ENCODE results near the gene TMPRSS4. TPM values are rescaled to one million over a fixed set of nuclear protein-coding genes. Genes with fewer than 3 reads are reported as not detected.

Gene TMPRSS4
- total and polyA plus RNA-seq, 9 of the 15 experiments (the other 6 are each of a cell fraction or from before 2014, with no cell fraction given): 4.0 to 10.0 (median 5.6) TPM

DNA sequence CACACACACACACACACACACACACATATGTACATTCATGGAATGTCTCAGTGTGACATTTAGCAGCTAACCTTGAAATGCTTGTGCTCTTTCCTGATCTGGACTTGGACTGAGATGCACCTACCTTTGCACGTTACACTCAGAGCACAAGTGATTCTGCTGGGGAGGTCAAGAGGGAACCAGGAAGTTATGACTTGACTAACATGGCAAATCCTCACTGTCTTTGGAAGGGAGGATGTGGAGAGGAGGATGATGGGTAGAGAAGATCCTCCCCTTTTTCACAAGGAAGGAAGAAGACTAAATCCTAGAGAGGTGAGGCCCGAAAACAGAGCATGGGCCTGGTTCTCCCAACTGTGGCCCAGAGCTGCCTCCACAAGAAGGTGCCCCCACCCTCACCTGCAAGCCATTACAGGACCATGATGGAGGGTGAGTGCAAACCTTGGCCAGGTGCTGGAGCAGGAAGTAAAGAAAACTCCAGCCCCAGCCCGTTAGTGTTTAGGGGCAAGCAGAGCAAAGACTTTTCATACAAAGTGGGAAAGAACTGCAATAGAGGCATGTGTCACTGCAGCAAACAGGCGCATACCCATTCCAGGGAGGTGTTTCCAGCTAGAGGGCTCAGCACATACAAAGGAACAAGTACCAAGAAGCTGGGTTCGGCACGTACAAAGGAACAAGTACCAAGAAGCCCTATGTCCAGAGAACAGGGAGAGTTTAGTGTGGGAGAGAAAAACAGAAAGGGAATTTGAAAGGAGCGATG is 49.4 kb downstream of the TMPRSS4 start (continued):
- no peak for TF ChIP-seq ZNF695 (CRISPR knock-in tag; IDR thresholded peaks at IDR 0.05)
- no peak for TF ChIP-seq NCOA6 (IDR thresholded peaks at IDR 0.05)
- no peak for TF ChIP-seq PHF21A (IDR thresholded peaks at IDR 0.05; ENCODE audit: borderline replicate concordance, low read depth)
- TF ChIP-seq PATZ1 (CRISPR knock-in tag; IDR thresholded peaks at IDR 0.05; ENCODE audit: borderline replicate concordance): no peak
- TF ChIP-seq ZNF699 (CRISPR knock-in tag; IDR thresholded peaks at IDR 0.05; ENCODE audit: insufficient replicate concordance): no peak
- no peak for TF ChIP-seq ID3 (CRISPR knock-in tag; IDR thresholded peaks at IDR 0.05)
- TF ChIP-seq ID3 (tag; IDR thresholded peaks at IDR 0.05): no peak
- TF ChIP-seq TRIM28 (IDR thresholded peaks at IDR 0.05): no peak
- TF ChIP-seq ZNF696 (CRISPR knock-in tag; conservative IDR thresholded peaks at IDR 0.05): 0 out of 2 replicates have a peak, but pooled peaks have one; percentile 51
- TF ChIP-seq POLR2G (IDR thresholded peaks at IDR 0.05; ENCODE audit: low read depth, low read length): peak; percentile 28; the same call in 1 of the 2 replicates
- no peak for TF ChIP-seq ZNF212 (CRISPR knock-in tag; IDR thresholded peaks at IDR 0.05)
- TF ChIP-seq EWSR1 (IDR thresholded peaks at IDR 0.05; ENCODE audit: borderline replicate concordance, low read depth, partially characterized antibody): no peak
- no peak for TF ChIP-seq ZNF324 (CRISPR knock-in tag; IDR thresholded peaks at IDR 0.05)
- TF ChIP-seq ZSCAN32 (CRISPR knock-in tag; IDR thresholded peaks at IDR 0.05): peak; percentile 85
- TF ChIP-seq ATF1 (CRISPR knock-in tag; IDR thresholded peaks at IDR 0.05): no peak
- no peak for TF ChIP-seq ATF1 (tag; IDR thresholded peaks at IDR 0.05)
- no peak for TF ChIP-seq NFE2 (IDR thresholded peaks at IDR 0.05; ENCODE audit: low read depth)
- no peak for TF ChIP-seq ZNF280A (IDR thresholded peaks at IDR 0.05; ENCODE audit: low read depth, partially characterized antibody)
- TF ChIP-seq SRSF1 (IDR thresholded peaks at IDR 0.05; ENCODE audit: low read depth, low read length): no peak
- no peak for TF ChIP-seq NELFE (IDR thresholded peaks at IDR 0.05; ENCODE audit: insufficient read depth, insufficient read length)
- TF ChIP-seq ZNF3 (CRISPR knock-in tag; IDR thresholded peaks at IDR 0.05): peak; percentile 51; the same call in 1 of the 2 replicates
- no peak for TF ChIP-seq KLF6 (CRISPR knock-in tag; IDR thresholded peaks at IDR 0.05; ENCODE audit: borderline replicate concordance)
- no peak for TF ChIP-seq SLC30A9 (CRISPR knock-in tag; IDR thresholded peaks at IDR 0.05)
- TF ChIP-seq LCOR (CRISPR knock-in tag; IDR thresholded peaks at IDR 0.05): no peak
- TF ChIP-seq CTBP1 (IDR thresholded peaks at IDR 0.05; ENCODE audit: borderline replicate concordance): no peak; the same call in 1 of the 2 replicates
